HCT116 (cell line): ENCODE measurements around the gene DHRS7B.

Source experiments
- CEBPB ChIP-seq: IDR thresholded peaks from 2 replicates; pipeline ENCODE4 v1.6.1; 2012; ENCODE audit warnings: low read depth
- EZH2 ChIP-seq: fragments of 200-600 bp; sonication (generic); IDR thresholded peaks from 2 replicates; pipeline ENCODE4 v1.6.1; 2017; ENCODE audit warnings: antibody characterized with exemption, mixed run types
- EZH2phosphoT487 ChIP-seq: fragments of 200-600 bp; IDR thresholded peaks from 2 replicates; pipeline ENCODE4 v1.6.1; 2018; ENCODE audit warnings: antibody characterized with exemption, borderline replicate concordance
- JUND ChIP-seq: IDR thresholded peaks from 2 replicates; pipeline ENCODE4 v1.6.1; 2012
- POLR2A ChIP-seq: IDR thresholded peaks from 2 replicates; pipeline ENCODE4 v1.7.0; 2011; ENCODE audit warnings: borderline replicate concordance; ENCODE audit not compliant: insufficient read depth, insufficient read length; ENCODE audit errors: extremely low read depth
- POLR2AphosphoS5 ChIP-seq: IDR thresholded peaks from 2 replicates; pipeline ENCODE4 v1.6.1; 2011; ENCODE audit warnings: mild to moderate bottlenecking, low read depth, low read length, moderate library complexity
- RAD21 ChIP-seq: IDR thresholded peaks from 2 replicates; pipeline ENCODE4 v1.6.1; 2012; ENCODE audit warnings: low read depth, mild to moderate bottlenecking
- SIN3A ChIP-seq: IDR thresholded peaks from 2 replicates; pipeline ENCODE4 v1.6.1; 2012; ENCODE audit warnings: low read depth
- ZNF274 ChIP-seq: fragments of 200-500 bp; sonication (Bioruptor generic); IDR thresholded peaks from 2 replicates; pipeline ENCODE4 v1.6.1; 2014; ENCODE audit warnings: mild to moderate bottlenecking, low read depth, low read length, inconsistent platforms
- TF ChIP-seq, protein P1 (sequence below), 3 experiments: fragments of 200-600 bp in 1 of 3; sonication (generic) in 1 of 3; IDR thresholded peaks in 2 of 3; conservative IDR thresholded peaks in 1 of 3; 2 replicates each; pipeline ENCODE4 v1.5.1; 2012 to 2017; ENCODE audit warnings: low read depth in 2 of 3, low read length in 2 of 3, antibody characterized with exemption in 1 of 3, borderline replicate concordance in 1 of 3, control low read depth in 1 of 3, mild to moderate bottlenecking in 1 of 3, mixed read lengths in 1 of 3, mixed run types in 1 of 3, moderate library complexity in 1 of 3; ENCODE audit not compliant: insufficient read depth in 1 of 3
- TF ChIP-seq, protein P2 (sequence below): IDR thresholded peaks from 2 replicates; pipeline ENCODE4 v1.6.1; 2012
- TF ChIP-seq, protein P3 (sequence below): IDR thresholded peaks from 2 replicates; pipeline ENCODE4 v1.6.1; 2012

DNA sequence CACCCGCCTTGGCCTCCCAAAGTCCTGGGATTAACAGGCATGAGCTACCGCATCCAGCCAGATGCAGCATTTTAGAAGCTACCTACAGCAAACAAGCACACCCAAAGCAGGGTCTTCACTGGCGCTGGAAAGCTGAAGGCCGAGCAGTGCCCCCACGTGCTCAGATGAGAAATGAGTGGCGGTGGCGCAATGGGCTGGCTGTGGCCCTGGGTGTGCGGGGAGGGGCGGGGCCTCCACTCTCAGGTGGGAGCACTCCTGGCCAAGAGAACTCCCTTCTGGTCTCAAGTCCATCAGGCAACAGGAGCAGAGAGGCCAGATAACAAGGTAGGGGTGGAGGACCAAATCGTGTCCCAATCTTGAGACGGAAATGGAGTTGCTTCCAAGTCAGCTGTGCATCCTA lies 75.1 kb downstream of the DHRS7B start:
- TF ChIP-seq POLR2AphosphoS5: no peak
- TF ChIP-seq, protein P1, sequence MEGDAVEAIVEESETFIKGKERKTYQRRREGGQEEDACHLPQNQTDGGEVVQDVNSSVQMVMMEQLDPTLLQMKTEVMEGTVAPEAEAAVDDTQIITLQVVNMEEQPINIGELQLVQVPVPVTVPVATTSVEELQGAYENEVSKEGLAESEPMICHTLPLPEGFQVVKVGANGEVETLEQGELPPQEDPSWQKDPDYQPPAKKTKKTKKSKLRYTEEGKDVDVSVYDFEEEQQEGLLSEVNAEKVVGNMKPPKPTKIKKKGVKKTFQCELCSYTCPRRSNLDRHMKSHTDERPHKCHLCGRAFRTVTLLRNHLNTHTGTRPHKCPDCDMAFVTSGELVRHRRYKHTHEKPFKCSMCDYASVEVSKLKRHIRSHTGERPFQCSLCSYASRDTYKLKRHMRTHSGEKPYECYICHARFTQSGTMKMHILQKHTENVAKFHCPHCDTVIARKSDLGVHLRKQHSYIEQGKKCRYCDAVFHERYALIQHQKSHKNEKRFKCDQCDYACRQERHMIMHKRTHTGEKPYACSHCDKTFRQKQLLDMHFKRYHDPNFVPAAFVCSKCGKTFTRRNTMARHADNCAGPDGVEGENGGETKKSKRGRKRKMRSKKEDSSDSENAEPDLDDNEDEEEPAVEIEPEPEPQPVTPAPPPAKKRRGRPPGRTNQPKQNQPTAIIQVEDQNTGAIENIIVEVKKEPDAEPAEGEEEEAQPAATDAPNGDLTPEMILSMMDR (IDR thresholded peaks at IDR 0.05 in 2 of 3, conservative IDR thresholded peaks at IDR 0.05 in 1 of 3; ENCODE audit: borderline replicate concordance in 1 of 3, insufficient read depth in 1 of 3, low read depth in 2 of 3, low read length in 2 of 3): no peak
- TF ChIP-seq CEBPB: no peak
- TF ChIP-seq JUND: no peak
- TF ChIP-seq EZH2: no peak
- TF ChIP-seq ZNF274: no peak
- TF ChIP-seq, protein P2, sequence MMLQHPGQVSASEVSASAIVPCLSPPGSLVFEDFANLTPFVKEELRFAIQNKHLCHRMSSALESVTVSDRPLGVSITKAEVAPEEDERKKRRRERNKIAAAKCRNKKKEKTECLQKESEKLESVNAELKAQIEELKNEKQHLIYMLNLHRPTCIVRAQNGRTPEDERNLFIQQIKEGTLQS: no peak
- no peak for TF ChIP-seq RAD21
- TF ChIP-seq SIN3A: no peak
- TF ChIP-seq, protein P3, sequence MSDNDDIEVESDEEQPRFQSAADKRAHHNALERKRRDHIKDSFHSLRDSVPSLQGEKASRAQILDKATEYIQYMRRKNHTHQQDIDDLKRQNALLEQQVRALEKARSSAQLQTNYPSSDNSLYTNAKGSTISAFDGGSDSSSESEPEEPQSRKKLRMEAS: no peak
- no peak for TF ChIP-seq EZH2phosphoT487
- no peak for TF ChIP-seq POLR2A
